Uterus (tissue), 4 donors: ENCODE data around the gene SEC61A1. TPM values are rescaled to one million over a fixed set of nuclear protein-coding genes. Genes with fewer than 3 reads are reported as not detected.
A peak's percentile ranks its signal among the peaks of the same experiment; 100 is the strongest.

Source experiments
- DNase-seq, 2 donors: peaks; one replicate each; pipeline ENCODE4 v3.0.0-alpha.2; 2019 to 2020
- H3K27ac ChIP-seq, 2 donors: fragments of 200-600 bp; sonication (generic); 1 replicate in 1 of 2; 2 replicates in 1 of 2; pipeline ENCODE4 v1.5.1; 2016 to 2018
- H3K27me3 ChIP-seq, 2 donors: fragments of 200-600 bp; sonication (generic); one replicate each; pipeline ENCODE4 v1.5.1; 2018 to 2019; ENCODE audit warnings: control low read depth in 1 of 2
- H3K36me3 ChIP-seq, 2 donors: fragments of 200-600 bp; sonication (generic); one replicate each; pipeline ENCODE4 v1.5.1; 2019; ENCODE audit warnings: control low read depth in 1 of 2
- H3K4me1 ChIP-seq, 2 donors: fragments of 200-600 bp; sonication (generic); one replicate each; pipeline ENCODE4 v1.5.1; 2018 to 2019; ENCODE audit warnings: control low read depth in 1 of 2
- H3K4me3 ChIP-seq, 2 donors: fragments of 200-600 bp; sonication (generic); 1 replicate in 1 of 2; 2 replicates in 1 of 2; pipeline ENCODE4 v1.5.1; 2018 to 2019; ENCODE audit warnings: mild to moderate bottlenecking in 1 of 2
- H3K9me3 ChIP-seq, 2 donors: fragments of 200-600 bp; sonication (generic); one replicate each; pipeline ENCODE4 v1.5.1; 2019; ENCODE audit warnings: control low read depth in 1 of 2
- CTCF ChIP-seq, 4 experiments: fragments of 200-600 bp in 2 of 4; fragments of 450-650 bp in 2 of 4; sonication (generic) in 2 of 4; IDR thresholded peaks; one replicate each; pipeline ENCODE4 v1.5.1; 2016 to 2019; ENCODE audit warnings: antibody characterized with exemption in 4 of 4, mild to moderate bottlenecking in 2 of 4, moderate library complexity in 1 of 4
- POLR2A ChIP-seq, 2 donors: fragments of 450-650 bp; IDR thresholded peaks; one replicate each; pipeline ENCODE4 v1.6.1; 2016; ENCODE audit warnings: antibody characterized with exemption in 2 of 2, mild to moderate bottlenecking in 1 of 2, moderate library complexity in 1 of 2
- intact Hi-C: fragments of 100-400 bp; cut with DNase I; formaldehyde crosslinking; loops from one replicate; pipeline ENCODE4 v1.15.1; 2023; ENCODE audit warnings: low total_unique reads
- total RNA-seq, 4 donors: library from RNA; depleted of rRNA in 3 of 4; stranded (reverse); fragments of >200 nt in 3 of 4; gene quantifications; one replicate each; pipeline versions ENCODE4 v1.1.0 to v1.2.4, GENCODE V29; 2014 to 2023
- donor health status: DM: yes; HTN: yes; CAD: no.

Gene SEC61A1
- total RNA-seq, 4 donors from 2014 or later = 55.9 to 197 (median 116) TPM

- Histone ChIP-seq H3K9me3 (no peaks in the 10 kb centered on the region), H3K36me3 (no peaks in the 10 kb centered on the region), H3K27me3 (no peaks in the 10 kb centered on the region), H3K27ac (peak overlapping the region in 1 of 2 donors; percentile 3), H3K4me3 (no peak overlapping the region), H3K4me1 (peaks cover 0 to 2% of the 10 kb centered on the region in 2 donors)
- intact Hi-C loops = no loop called here
- DNase-seq = no peak
- TF ChIP-seq CTCF (IDR thresholded peaks at IDR 0.05) (no peak), POLR2A (IDR thresholded peaks at IDR 0.05) (no peak)
These were observed 21.0 kb downstream of the SEC61A1 start for GRCh38 chr3:128073185-128073725.

- Histone ChIP-seq H3K27ac (peak overlapping the region in 1 of 2 donors; percentile 3), H3K9me3 (no peaks in the 10 kb centered on the region), H3K36me3 (no peaks in the 10 kb centered on the region), H3K27me3 (no peaks in the 10 kb centered on the region), H3K4me1 (peaks cover 0 to 2% of the 10 kb centered on the region in 2 donors), H3K4me3 (no peak overlapping the region)
- intact Hi-C loops = no loop called here
- no peak for TF ChIP-seq POLR2A (IDR thresholded peaks at IDR 0.05)
- no peak for DNase-seq
These were observed 21.6 kb downstream of the SEC61A1 start for GRCh38 chr3:128073807-128074206.

DNA sequence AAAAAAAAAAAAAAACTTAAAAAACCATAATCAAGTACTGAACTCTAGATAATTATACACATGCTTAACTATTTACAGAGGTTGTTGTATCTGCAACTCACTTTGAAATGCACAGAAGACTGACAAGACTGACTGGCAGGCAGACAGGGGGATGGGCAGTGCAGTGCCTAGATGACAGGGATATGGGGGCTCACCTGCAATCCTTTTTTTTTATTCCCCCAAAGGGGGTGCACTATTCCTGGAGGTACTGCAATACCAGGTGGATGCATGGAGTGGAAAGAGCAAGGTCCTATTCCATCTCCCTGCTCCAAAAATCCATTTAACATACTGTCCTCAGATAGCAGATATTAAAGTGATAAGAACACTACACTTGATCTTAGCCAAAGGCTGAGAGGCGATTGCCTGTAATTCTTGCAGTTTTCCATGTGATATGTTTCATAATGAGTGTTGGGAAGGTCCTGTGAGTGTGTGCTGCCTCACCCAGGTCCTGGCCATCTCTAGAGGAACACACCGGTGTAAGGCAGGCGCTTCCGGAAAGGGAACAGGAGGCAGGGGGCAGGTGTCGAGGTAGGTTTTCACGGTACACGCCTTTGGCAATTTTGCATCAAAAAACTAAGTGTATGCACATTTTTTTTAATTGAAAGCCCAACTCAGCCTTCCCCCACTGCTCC lies 22.7 kb downstream of the SEC61A1 start:
- intact Hi-C loops = no loop called here
- H3K4me3 ChIP-seq = peak overlapping the region; percentile 32 to 38
- H3K9me3 ChIP-seq = no peaks in the 10 kb centered on the region
- no peaks in the 10 kb centered on the region for H3K36me3 ChIP-seq
- no peaks in the 10 kb centered on the region for H3K27me3 ChIP-seq
- DNase-seq = no peak
- peak overlapping the region; percentile 19 to 42 for H3K27ac ChIP-seq
- TF ChIP-seq CTCF (IDR thresholded peaks at IDR 0.05) (no peak), POLR2A (IDR thresholded peaks at IDR 0.05) (no peak)
- peaks cover 0 to 2% of the 10 kb centered on the region in 2 donors for H3K4me1 ChIP-seq

DNA sequence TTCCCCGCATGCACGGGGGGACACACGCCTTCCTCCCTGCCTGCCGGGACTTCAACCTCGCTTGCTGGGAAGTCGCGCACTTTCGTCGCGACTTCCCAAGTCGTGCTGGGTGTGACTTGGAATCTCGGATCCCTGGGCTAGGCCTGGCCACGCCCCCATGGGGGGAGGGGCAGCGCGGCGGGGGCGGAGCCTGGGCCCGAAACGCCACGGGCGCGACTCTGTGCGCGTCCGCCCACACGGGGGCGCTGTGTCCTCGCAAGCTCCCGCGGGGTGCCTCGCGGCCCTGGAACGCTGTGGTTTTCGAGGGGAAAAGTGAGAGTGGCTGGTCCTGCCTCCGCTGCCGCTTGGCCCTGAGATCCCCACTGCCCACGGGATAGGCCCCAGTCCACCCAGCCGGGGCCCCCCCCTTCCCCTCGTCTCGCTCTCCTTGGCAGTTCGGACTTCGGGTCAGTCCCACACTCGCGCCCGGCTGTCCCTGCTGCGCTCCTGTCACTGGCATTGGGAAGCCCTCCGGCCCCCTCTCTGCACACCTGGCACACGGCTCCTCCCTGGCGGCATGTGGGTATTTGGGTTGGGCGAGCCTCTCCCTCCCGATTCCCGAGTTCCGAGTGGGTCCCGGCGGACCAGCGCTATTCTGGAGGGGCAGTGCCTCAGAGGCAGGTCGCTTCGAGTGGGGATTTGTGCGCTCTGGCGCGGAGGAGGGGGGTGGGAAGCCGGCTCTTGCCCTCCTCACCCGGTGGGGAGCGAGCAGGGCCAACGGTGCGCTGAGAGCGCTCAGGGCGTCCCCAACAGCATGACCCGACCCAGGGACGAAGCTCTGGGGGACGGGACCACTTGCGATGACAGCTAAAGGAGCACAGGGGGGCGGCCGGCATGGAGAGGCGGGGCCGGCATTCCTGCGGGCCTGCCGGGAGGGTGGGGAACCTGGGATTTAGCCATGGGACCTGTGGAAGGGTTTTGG lies 23.6 kb downstream of the SEC61A1 start:
- Histone ChIP-seq H3K4me1 (peaks cover 0 to 2% of the 10 kb centered on the region in 2 donors), H3K27me3 (no peaks in the 10 kb centered on the region), H3K9me3 (no peaks in the 10 kb centered on the region), H3K36me3 (no peaks in the 10 kb centered on the region), H3K27ac (peak overlapping the region; percentile 19 to 42), H3K4me3 (peak overlapping the region; percentile 32 to 38)
- peak; percentile 89 to 97 (median 96) for TF ChIP-seq CTCF (IDR thresholded peaks at IDR 0.05)
- TF ChIP-seq POLR2A (IDR thresholded peaks at IDR 0.05) = peak in 1 of 2 donors; percentile 2
- peak; percentile 83 to 91 for DNase-seq
- intact Hi-C loops = no loop called here

GRCh38 chr3:128076483-128077201 lies 24.4 kb downstream of the SEC61A1 start:
- DNase-seq = no peak
- H3K4me1 ChIP-seq = peaks cover 0 to 2% of the 10 kb centered on the region in 2 donors
- no peaks in the 10 kb centered on the region for H3K27me3 ChIP-seq
- no peaks in the 10 kb centered on the region for H3K9me3 ChIP-seq
- no peaks in the 10 kb centered on the region for H3K36me3 ChIP-seq
- intact Hi-C loops = no loop called here
- H3K27ac ChIP-seq = peak overlapping the region in 1 of 2 donors; percentile 39
- H3K4me3 ChIP-seq = peak overlapping the region; percentile 32 to 38
- TF ChIP-seq CTCF (IDR thresholded peaks at IDR 0.05) (no peak), POLR2A (IDR thresholded peaks at IDR 0.05) (no peak)
